GM13976 (cell line): Measurements from ENCODE around the gene GRID1.

ENCODE experiments used
- DNase-seq: peaks from one replicate; pipeline ENCODE4 v3.0.0; 2012; ENCODE audit warnings: low spot score
- CTCF ChIP-seq: IDR thresholded peaks from 2 replicates; pipeline ENCODE4 v1.5.1; 2012; ENCODE audit warnings: borderline replicate concordance, mild to moderate bottlenecking; ENCODE audit not compliant: insufficient read depth; ENCODE audit errors: extremely low read depth, missing control alignments, control extremely low read depth
- in situ Hi-C: fragments of 300-500 bp; cut with MboI; formaldehyde crosslinking; loops from one replicate; pipeline ENCODE4 v1.12.0; 2022; ENCODE audit warnings: low sequenced_read_pairs, mixed read lengths, inconsistent platforms; ENCODE audit not compliant: unreplicated experiment

GRID1 gene

GRCh38 chr10:86339226-86339865 is 27.2 kb downstream of the GRID1 start:
- DNase-seq = no peak
- in situ Hi-C loops = no loop called here
- TF ChIP-seq CTCF = no peak

GRCh38 chr10:86337121-86337601 is 29.4 kb downstream of the GRID1 start:
- in situ Hi-C loops = no loop called here
- TF ChIP-seq CTCF = no peak
- DNase-seq = peak; percentile 78

- DNase-seq = no peak
- no peak for TF ChIP-seq CTCF
- in situ Hi-C loops = no loop called here
Measured at GRCh38 chr10:86336341-86336740, 30.3 kb downstream of the GRID1 start.

- in situ Hi-C loops = no loop called here
- TF ChIP-seq CTCF = no peak
- DNase-seq = no peak
Measured at GRCh38 chr10:86335831-86336230, 30.8 kb downstream of the GRID1 start.

- no peak for DNase-seq
- no peak for TF ChIP-seq CTCF
- in situ Hi-C loops = no loop called here
Measured at GRCh38 chr10:86335257-86335656, 31.3 kb downstream of the GRID1 start.

- no peak for TF ChIP-seq CTCF
- DNase-seq = no peak
- in situ Hi-C loops = no loop called here
Measured at GRCh38 chr10:86334488-86335085, 32.0 kb downstream of the GRID1 start.
